GM21528 (cell line): ENCODE results near the gene S100A13.
"Not testable (repeated sequence)": the region's sequence is repeated elsewhere in the genome, so short reads cannot be mapped to it uniquely, and the experiment has no call there.

Experiments used
- ATAC-seq: cut with Tn5 transposase; IDR thresholded peaks from one replicate; pipeline ENCODE4 v1.9.1; 2021; ENCODE audit warnings: mild to moderate bottlenecking, moderate library complexity; ENCODE audit not compliant: unreplicated experiment, low FRiP score

S100A13 gene

DNA sequence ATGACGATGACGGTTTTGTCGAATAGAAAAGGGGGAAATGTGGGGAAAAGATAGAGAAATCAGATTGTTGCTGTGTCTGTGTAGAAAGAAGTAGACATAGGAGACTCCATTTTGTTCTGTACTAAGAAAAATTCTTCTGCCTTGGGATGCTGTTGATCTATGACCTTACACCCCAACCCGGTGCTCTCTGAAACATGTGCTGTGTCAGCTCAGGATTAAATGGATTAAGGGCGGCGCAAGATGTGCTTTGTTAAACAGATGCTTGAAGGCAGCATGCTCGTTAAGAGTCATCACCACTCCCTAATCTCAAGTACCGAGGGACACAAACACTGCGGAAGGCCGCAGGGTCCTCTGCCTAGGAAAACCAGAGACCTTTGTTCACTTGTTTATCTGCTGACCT lies 51.8 kb downstream of the S100A13 start:
- ATAC-seq, result not testable (repeated sequence)

DNA sequence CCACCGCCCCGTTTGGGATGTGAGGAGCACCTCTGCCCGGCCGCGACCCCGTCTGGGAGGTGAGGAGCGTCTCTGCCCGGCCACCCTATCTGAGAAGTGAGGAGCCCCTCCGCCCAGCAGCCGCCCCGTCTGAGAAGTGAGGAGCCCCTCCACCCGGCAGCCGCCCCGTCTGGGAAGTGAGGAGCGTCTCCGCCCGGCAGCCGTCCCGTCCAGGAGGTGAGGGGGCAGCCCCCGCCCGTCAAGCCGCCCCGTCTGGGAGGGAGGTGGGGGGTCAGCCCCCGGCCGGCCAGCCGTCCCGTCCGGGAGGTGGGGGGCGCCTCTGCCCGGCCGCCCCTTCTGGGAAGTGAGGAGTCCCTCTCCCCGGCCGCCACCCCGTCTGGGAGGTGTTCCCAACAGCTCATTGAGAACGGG lies 52.2 kb downstream of the S100A13 start:
- ATAC-seq, result not testable (repeated sequence)

DNA sequence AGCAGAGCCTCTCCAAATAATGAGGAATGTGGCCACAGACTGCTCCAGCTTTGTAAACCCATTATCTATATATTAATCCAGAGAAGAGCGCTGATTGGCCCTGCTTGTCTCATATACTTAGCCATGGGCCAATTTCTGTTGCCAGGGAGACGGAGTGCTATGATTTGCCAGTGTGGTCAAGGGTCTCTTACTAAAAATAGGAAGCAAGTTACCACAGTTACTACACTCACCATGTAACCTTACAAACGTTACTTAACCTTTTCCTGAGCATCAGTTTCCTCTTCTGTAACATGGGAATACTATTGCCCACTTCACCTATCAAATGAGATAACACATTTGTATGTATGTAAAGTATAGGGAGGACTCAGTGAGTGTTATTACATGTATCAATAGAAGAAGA lies 54.0 kb downstream of the S100A13 start:
- ATAC-seq, result no peak

DNA sequence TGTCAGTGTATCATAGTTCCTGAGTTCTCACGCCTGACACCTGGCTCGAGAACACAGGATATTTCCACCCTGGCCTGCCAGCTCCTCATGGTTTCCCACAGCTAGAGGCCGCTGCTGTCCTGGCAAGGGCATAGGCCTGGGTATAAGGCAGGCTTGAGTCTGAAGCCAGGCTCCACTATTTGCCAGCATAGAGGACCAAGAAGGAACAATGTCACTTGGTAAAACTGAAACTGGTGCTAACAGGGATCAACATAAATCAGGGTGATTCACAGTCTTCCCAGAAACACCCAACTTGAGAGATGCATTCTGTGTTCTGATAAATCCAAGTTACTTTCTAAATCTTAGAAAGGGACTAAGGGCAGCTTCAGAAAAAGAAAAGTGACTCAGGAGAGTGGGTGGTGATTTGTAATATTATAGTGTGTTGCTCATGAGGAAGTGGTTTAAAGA lies 54.7 kb downstream of the S100A13 start:
- ATAC-seq, result no peak

DNA sequence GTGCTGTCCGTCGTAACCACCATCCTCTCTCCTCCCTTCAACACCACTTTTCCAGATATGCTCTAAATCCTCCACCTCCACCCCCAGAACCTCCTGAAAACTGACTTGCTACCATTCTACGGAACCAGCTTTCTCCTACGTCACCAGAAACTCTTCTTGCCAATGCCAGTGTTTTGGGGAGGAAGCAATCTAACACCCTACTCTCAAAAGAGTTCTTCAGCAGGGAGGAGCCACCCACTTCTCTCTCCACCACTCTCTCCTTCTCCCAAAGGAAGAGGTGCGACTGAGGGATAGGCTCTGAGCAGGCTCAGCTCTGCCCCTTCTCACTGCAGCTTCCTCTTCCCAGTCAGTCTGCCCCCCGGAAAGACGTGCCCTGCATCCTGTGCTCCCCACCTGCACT lies 55.6 kb downstream of the S100A13 start:
- no peak for ATAC-seq

DNA sequence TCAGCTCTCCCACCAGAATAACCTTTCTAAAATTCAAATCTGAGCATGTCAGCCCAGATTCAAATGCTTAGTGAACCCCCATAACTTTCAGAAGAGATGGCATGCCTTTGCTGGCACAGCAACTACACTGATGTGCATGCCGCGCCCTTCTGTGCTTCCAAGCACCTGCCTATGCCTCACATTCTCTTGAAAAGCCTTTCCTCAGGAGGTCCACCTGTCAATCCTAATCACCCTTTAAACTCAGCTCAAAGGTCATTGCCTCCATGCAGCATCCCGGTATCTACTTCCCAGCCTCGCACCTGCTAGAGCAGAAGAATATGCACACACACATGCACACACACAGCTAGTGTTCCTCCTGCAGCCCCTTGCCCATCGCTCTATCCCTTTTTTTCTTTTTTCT lies 56.4 kb downstream of the S100A13 start:
- ATAC-seq, result no peak

DNA sequence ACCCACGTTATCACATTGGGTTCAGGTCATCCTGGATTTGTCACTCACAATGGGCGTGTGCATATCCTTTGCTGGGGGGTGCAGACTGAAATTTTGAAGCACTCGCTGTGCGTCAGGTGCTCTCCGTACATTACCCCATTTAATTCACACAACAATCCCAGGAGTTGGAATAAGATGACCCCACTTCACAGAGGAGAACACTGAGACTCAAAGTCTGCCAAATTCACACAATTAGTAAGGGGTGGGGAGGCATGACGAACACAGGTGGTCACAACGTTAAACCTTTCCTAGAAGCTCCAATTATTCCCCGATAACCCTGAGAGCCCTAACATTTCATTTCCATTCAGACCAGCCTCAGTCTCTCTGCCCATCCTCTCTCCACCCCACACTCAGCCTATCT lies 57.8 kb downstream of the S100A13 start:
- ATAC-seq, result no peak
